ENCODE measurements around the gene SLC7A9.

- TF ChIP-seq RXRA (IDR thresholded peaks at IDR 0.05; ENCODE audit: borderline replicate concordance, low read depth) (no peak), SMC3 (IDR thresholded peaks at IDR 0.05; ENCODE audit: low read depth, low read length) (no peak), EP300 (IDR thresholded peaks at IDR 0.05; ENCODE audit: borderline replicate concordance in 1 of 2, low read depth in 1 of 2, low read length in 1 of 2) (no peak), CTCF (IDR thresholded peaks at IDR 0.05) (no peak), POLR2AphosphoS5 (IDR thresholded peaks at IDR 0.05; ENCODE audit: low read depth, low read length) (no peak), RFX5 (IDR thresholded peaks at IDR 0.05; ENCODE audit: low read length) (no peak), FOXJ3 (CRISPR knock-in tag; IDR thresholded peaks at IDR 0.05) (no peak), GABPA (IDR thresholded peaks at IDR 0.05; ENCODE audit: low read depth) (no peak)
Measured at GRCh38 chr19:32814624-32815023, 54.9 kb downstream of the SLC7A9 start.

All from SK-N-SH (cell line).